IMR-90 (cell line): ENCODE measurements around the gene TSC1.

Source experiments
- POLR2A ChIP-seq: IDR thresholded peaks from 2 replicates; pipeline ENCODE4 v1.6.1; 2012; ENCODE audit warnings: mild to moderate bottlenecking, low read depth, low read length
- RFX5 ChIP-seq: IDR thresholded peaks from 2 replicates; pipeline ENCODE4 v1.8.0; 2012; ENCODE audit warnings: low read depth, mild to moderate bottlenecking, low read length, moderate library complexity
- TF ChIP-seq, protein P1 (sequence below): conservative IDR thresholded peaks from 2 replicates; pipeline ENCODE4 v1.5.1; 2012; ENCODE audit warnings: mild to moderate bottlenecking, low read depth, low read length, improper control_type of control experiment
- TF ChIP-seq, protein P2 (sequence below): fragments of 150-350 bp; IDR thresholded peaks from 2 replicates; pipeline ENCODE4 v1.6.1; 2017; ENCODE audit warnings: mild to moderate bottlenecking, antibody characterized with exemption, low read length, low read depth

DNA sequence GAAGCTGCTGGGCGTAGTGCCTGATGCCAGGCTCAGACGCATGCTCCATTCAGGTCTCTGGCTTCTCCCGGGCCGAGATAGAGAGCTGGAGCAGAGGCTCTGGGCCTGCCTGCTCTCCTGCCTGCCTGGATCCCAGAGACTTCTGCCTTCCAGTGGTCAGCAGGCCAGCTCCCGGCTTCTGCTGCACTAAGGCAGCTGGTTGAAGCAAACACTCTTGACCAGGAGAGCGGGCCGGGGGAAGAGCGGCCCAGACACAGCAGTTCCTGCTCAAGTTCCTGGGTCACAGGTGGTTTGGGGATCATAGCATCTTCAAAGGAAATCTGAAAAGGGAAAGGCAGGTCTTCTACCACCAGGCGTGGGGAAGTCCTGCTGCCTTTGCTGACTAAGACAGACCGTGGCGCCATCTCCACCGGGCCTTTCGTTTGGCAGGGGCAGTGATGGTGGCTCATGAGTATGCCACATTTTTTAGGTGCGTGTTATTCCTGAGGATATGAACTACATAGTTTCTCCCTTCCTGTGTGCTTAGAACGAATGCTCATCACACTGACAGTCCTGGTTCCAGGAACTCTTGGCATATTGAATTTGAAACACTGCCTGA is 97.4 kb downstream of the TSC1 start:
- TF ChIP-seq, protein P1, sequence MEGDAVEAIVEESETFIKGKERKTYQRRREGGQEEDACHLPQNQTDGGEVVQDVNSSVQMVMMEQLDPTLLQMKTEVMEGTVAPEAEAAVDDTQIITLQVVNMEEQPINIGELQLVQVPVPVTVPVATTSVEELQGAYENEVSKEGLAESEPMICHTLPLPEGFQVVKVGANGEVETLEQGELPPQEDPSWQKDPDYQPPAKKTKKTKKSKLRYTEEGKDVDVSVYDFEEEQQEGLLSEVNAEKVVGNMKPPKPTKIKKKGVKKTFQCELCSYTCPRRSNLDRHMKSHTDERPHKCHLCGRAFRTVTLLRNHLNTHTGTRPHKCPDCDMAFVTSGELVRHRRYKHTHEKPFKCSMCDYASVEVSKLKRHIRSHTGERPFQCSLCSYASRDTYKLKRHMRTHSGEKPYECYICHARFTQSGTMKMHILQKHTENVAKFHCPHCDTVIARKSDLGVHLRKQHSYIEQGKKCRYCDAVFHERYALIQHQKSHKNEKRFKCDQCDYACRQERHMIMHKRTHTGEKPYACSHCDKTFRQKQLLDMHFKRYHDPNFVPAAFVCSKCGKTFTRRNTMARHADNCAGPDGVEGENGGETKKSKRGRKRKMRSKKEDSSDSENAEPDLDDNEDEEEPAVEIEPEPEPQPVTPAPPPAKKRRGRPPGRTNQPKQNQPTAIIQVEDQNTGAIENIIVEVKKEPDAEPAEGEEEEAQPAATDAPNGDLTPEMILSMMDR = no peak
- TF ChIP-seq, protein P2, sequence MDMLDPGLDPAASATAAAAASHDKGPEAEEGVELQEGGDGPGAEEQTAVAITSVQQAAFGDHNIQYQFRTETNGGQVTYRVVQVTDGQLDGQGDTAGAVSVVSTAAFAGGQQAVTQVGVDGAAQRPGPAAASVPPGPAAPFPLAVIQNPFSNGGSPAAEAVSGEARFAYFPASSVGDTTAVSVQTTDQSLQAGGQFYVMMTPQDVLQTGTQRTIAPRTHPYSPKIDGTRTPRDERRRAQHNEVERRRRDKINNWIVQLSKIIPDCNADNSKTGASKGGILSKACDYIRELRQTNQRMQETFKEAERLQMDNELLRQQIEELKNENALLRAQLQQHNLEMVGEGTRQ = no peak
- TF ChIP-seq POLR2A (no peak), RFX5 (no peak)
